HepG2 (cell line): Measurements from ENCODE around the gene PLEKHG4. TPM values are rescaled to one million over a fixed set of nuclear protein-coding genes. Genes with fewer than 3 reads are reported as not detected.

ENCODE experiments used
- ASH2L ChIP-seq: fragments of 300-600, 200-600 bp; sonication (generic); IDR thresholded peaks from 2 replicates; pipeline ENCODE4 v1.7.0; 2017; ENCODE audit warnings: low read depth, mild to moderate bottlenecking, moderate library complexity, mixed read lengths, low read length; ENCODE audit not compliant: insufficient read length
- ERF ChIP-seq: IDR thresholded peaks from 2 replicates; pipeline ENCODE4 v1.6.1; 2018; ENCODE audit warnings: missing biosample characterization, missing genetic modification reagents
- ESRRA ChIP-seq: sonication (generic); formaldehyde crosslinking; IDR thresholded peaks from 2 replicates; pipeline ENCODE4 v1.5.1; 2020; ENCODE audit warnings: mild to moderate bottlenecking, low read depth, missing genetic modification reagents
- ETV5 ChIP-seq: IDR thresholded peaks from 2 replicates; pipeline ENCODE4 v1.6.1; 2018; ENCODE audit warnings: missing biosample characterization, missing genetic modification reagents, inconsistent platforms, borderline replicate concordance
- KDM5A ChIP-seq: fragments of 200-600 bp; sonication (generic); IDR thresholded peaks from 2 replicates; pipeline ENCODE4 v1.7.0; 2018; ENCODE audit warnings: antibody characterized with exemption, mild to moderate bottlenecking, low read length, borderline replicate concordance
- MZF1 ChIP-seq: sonication (generic); formaldehyde crosslinking; IDR thresholded peaks from 2 replicates; pipeline ENCODE4 v1.8.1; 2023; ENCODE audit warnings: mild to moderate bottlenecking, missing genetic modification reagents, borderline replicate concordance
- POLR2A ChIP-seq, 2 experiments: IDR thresholded peaks; 2 replicates each; pipeline ENCODE4 v1.6.1; 2011; ENCODE audit warnings: low read depth in 2 of 2, low read length in 2 of 2, mild to moderate bottlenecking in 1 of 2, moderate library complexity in 1 of 2; ENCODE audit not compliant: insufficient read depth in 1 of 2
- SYNCRIP ChIP-seq: fragments of 200-400 bp; formaldehyde crosslinking; IDR thresholded peaks from 2 replicates; pipeline ENCODE4 v1.6.1; 2018; ENCODE audit warnings: mild to moderate bottlenecking, low read depth, low read length; ENCODE audit not compliant: insufficient read depth
- ZNF121 ChIP-seq: sonication (generic); formaldehyde crosslinking; IDR thresholded peaks from 2 replicates; pipeline ENCODE4 v1.5.0; 2020; ENCODE audit warnings: mild to moderate bottlenecking, missing genetic modification reagents
- ZNF414 ChIP-seq: sonication (generic); formaldehyde crosslinking; IDR thresholded peaks from 2 replicates; pipeline ENCODE4 v1.5.0; 2020; ENCODE audit warnings: missing genetic modification reagents
- ZNF615 ChIP-seq: sonication (generic); formaldehyde crosslinking; IDR thresholded peaks from 2 replicates; pipeline ENCODE4 v1.5.0; 2020; ENCODE audit warnings: mild to moderate bottlenecking, missing genetic modification reagents, borderline replicate concordance
- ZNF724P ChIP-seq: sonication (generic); formaldehyde crosslinking; IDR thresholded peaks from 2 replicates; pipeline ENCODE4 v1.8.0; 2022; ENCODE audit warnings: missing genetic modification reagents, borderline replicate concordance
- ZSCAN12 ChIP-seq: sonication (generic); formaldehyde crosslinking; IDR thresholded peaks from 2 replicates; pipeline ENCODE4 v1.9.0; 2021; ENCODE audit warnings: mild to moderate bottlenecking, missing genetic modification reagents
- polyA plus RNA-seq, 8 experiments: library from polyadenylated mRNA; depleted of rRNA in 3 of 8; stranded (reverse) in 7 of 8; unstranded in 1 of 8; fragments of >200 nt; fragmentation: Illumina TruSeq in 4 of 8; extraction: Trizol in 4 of 8; gene quantifications; 2 replicates each; pipeline versions ENCODE4 v1.2.1 to v1.2.3, GENCODE V29; 2011 to 2016; ENCODE audit warnings: low read depth in 4 of 8, missing spikeins in 1 of 8, mixed read lengths in 1 of 8; ENCODE audit not compliant: insufficient read depth in 1 of 8
- total RNA-seq, 5 experiments: library from RNA; depleted of rRNA; stranded (reverse); fragments of >200 nt; fragmentation: Illumina TruSeq; extraction: Trizol; gene quantifications; 2 replicates each; pipeline ENCODE4 v1.2.3, GENCODE V29; 2016; ENCODE audit warnings: low read depth in 1 of 5
- TF ChIP-seq, protein P1 (sequence below): sonication (generic); formaldehyde crosslinking; IDR thresholded peaks from 2 replicates; pipeline ENCODE4 v1.4.0; 2020; ENCODE audit warnings: mild to moderate bottlenecking, missing genetic modification reagents
- TF ChIP-seq, protein P2 (sequence below): sonication (generic); formaldehyde crosslinking; IDR thresholded peaks from 2 replicates; pipeline ENCODE4 v1.5.0; 2020; ENCODE audit warnings: missing genetic modification reagents

PLEKHG4 gene
- total and polyA plus RNA-seq, 2 of the 13 experiments (the other 11 are each of a cell fraction or from before 2014, with no cell fraction given): 7.1 to 13.6 TPM

DNA sequence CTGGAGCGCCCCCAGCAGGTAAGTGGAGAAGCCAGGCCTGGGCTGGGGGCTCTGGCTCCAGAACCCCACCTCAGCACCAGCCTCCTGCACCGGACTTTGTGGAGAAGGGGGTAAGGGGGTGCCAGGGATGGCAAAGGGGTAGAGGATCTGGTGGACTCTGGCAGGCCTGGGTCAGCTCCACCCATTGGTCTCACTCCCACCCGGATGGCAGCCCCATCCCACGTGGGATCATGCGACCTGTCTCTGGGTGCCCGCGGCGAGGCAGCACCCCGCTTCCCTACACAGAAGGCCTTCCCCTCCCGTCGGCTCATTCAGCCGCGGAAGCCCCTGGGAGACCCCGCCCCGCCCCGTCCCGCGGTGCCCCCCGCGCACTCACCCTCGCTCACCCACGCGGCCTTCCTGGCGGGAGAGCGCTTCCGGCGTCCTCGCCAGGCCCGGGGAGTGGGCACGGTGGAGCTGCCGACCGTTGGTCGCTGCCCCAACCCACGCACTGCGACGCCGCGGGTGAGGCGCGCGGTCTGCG, 498 bp upstream of the PLEKHG4 start (continued):
- TF ChIP-seq ASH2L (peak; percentile 22), ETV5 (CRISPR knock-in tag) (peak; percentile 15; the same call in 1 of the 2 replicates), MZF1 (CRISPR knock-in tag) (no peak), ZNF615 (CRISPR knock-in tag) (no peak), ZNF121 (no peak), ERF (CRISPR knock-in tag) (peak; percentile 58; the same call in 1 of the 2 replicates), ZNF724P (no peak), SYNCRIP (no peak), ZSCAN12 (CRISPR knock-in tag) (no peak), ESRRA (CRISPR knock-in tag) (0 out of 2 replicates have a peak, but pooled peaks have one; percentile 2), KDM5A (no peak), POLR2A (IDR thresholded peaks at IDR 0.05; ENCODE audit: insufficient read depth in 1 of 2, low read depth in 2 of 2, low read length in 2 of 2) (no peak), ZNF414 (CRISPR knock-in tag) (no peak)
- TF ChIP-seq, protein P1, sequence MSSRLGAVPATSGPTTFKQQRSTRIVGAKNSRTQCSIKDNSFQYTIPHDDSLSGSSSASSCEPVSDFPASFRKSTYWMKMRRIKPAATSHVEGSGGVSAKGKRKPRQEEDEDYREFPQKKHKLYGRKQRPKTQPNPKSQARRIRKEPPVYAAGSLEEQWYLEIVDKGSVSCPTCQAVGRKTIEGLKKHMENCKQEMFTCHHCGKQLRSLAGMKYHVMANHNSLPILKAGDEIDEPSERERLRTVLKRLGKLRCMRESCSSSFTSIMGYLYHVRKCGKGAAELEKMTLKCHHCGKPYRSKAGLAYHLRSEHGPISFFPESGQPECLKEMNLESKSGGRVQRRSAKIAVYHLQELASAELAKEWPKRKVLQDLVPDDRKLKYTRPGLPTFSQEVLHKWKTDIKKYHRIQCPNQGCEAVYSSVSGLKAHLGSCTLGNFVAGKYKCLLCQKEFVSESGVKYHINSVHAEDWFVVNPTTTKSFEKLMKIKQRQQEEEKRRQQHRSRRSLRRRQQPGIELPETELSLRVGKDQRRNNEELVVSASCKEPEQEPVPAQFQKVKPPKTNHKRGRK (CRISPR knock-in tag): no peak
- TF ChIP-seq, protein P2, sequence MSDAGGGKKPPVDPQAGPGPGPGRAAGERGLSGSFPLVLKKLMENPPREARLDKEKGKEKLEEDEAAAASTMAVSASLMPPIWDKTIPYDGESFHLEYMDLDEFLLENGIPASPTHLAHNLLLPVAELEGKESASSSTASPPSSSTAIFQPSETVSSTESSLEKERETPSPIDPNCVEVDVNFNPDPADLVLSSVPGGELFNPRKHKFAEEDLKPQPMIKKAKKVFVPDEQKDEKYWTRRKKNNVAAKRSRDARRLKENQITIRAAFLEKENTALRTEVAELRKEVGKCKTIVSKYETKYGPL: no peak
